Rectal smooth muscle tissue (tissue), 1 donor: ENCODE results near the gene C2orf66.

Source experiments
- H3K27ac ChIP-seq: one replicate; pipeline ENCODE4 v1.7.0; 2013; ENCODE audit warnings: low read depth, low read length, inconsistent platforms
- H3K27me3 ChIP-seq: one replicate; pipeline ENCODE4 v1.7.0; 2013; ENCODE audit warnings: low read length; ENCODE audit not compliant: control insufficient read depth, insufficient read depth
- H3K36me3 ChIP-seq: one replicate; pipeline ENCODE4 v1.7.0; 2013; ENCODE audit warnings: low read length; ENCODE audit not compliant: control insufficient read depth, insufficient read depth
- H3K4me1 ChIP-seq: one replicate; pipeline ENCODE4 v1.7.0; 2013; ENCODE audit warnings: low read length; ENCODE audit not compliant: control insufficient read depth, insufficient read depth
- H3K4me3 ChIP-seq: one replicate; pipeline ENCODE4 v1.7.0; 2013; ENCODE audit warnings: low read length
- H3K9ac ChIP-seq: one replicate; pipeline ENCODE4 v1.7.0; 2013; ENCODE audit warnings: low read length

C2orf66 gene

GRCh38 chr2:196809260-196809659 is at the start of gene C2orf66:
TSS of gene C2orf66 (minus strand) at chr2:196809355. CDS start at chr2:196809336, 19 bp downstream.
- Histone ChIP-seq H3K27ac (no peak within 1 kb of the TSS), H3K36me3 (no peaks in the 10 kb centered on the region), H3K9ac (no peak within 1 kb of the TSS), H3K4me3 (no peak within 1 kb of the TSS), H3K4me1 (no peaks in the 10 kb centered on the region), H3K27me3 (no peaks in the 10 kb centered on the region)

- Histone ChIP-seq H3K27ac (no peak overlapping the region), H3K4me1 (no peaks in the 10 kb centered on the region), H3K27me3 (no peaks in the 10 kb centered on the region), H3K9ac (no peak overlapping the region), H3K4me3 (no peak overlapping the region), H3K36me3 (no peaks in the 10 kb centered on the region)
Observed at GRCh38 chr2:196854629-196855028, 45.5 kb upstream of the C2orf66 start.

- H3K27me3 ChIP-seq, result no peaks in the 10 kb centered on the region
- H3K27ac ChIP-seq, result no peak overlapping the region
Observed at GRCh38 chr2:196853301-196854087, 44.3 kb upstream of the C2orf66 start.

GRCh38 chr2:196851088-196851487 is 41.9 kb upstream of the C2orf66 start:
- H3K27me3 ChIP-seq, result no peaks in the 10 kb centered on the region
- no peak overlapping the region for H3K4me3 ChIP-seq
- H3K36me3 ChIP-seq, result no peaks in the 10 kb centered on the region
- H3K27ac ChIP-seq, result no peak overlapping the region
- no peak overlapping the region for H3K9ac ChIP-seq
- no peaks in the 10 kb centered on the region for H3K4me1 ChIP-seq

More at GRCh38 chr2:196853301-196854087, 44.3 kb upstream of the C2orf66 start:
- Histone ChIP-seq H3K4me1 (no peaks in the 10 kb centered on the region), H3K4me3 (no peak overlapping the region), H3K9ac (no peak overlapping the region), H3K36me3 (no peaks in the 10 kb centered on the region)

- Histone ChIP-seq H3K4me3 (no peak overlapping the region), H3K27ac (no peak overlapping the region), H3K27me3 (no peaks in the 10 kb centered on the region), H3K4me1 (no peaks in the 10 kb centered on the region), H3K9ac (no peak overlapping the region), H3K36me3 (no peaks in the 10 kb centered on the region)
Observed at GRCh38 chr2:196849895-196850294, 40.7 kb upstream of the C2orf66 start.

GRCh38 chr2:196846295-196846694 is 37.1 kb upstream of the C2orf66 start:
- H3K36me3 ChIP-seq, result peaks cover 2% of the 10 kb centered on the region
- no peaks in the 10 kb centered on the region for H3K27me3 ChIP-seq

GRCh38 chr2:196845371-196845770 is 36.2 kb upstream of the C2orf66 start:
- Histone ChIP-seq H3K9ac (no peak overlapping the region), H3K27me3 (no peaks in the 10 kb centered on the region), H3K4me3 (no peak overlapping the region), H3K27ac (no peak overlapping the region), H3K4me1 (no peaks in the 10 kb centered on the region), H3K36me3 (peaks cover 2% of the 10 kb centered on the region)

More at GRCh38 chr2:196846295-196846694, 37.1 kb upstream of the C2orf66 start:
- Histone ChIP-seq H3K9ac (no peak overlapping the region), H3K4me1 (no peaks in the 10 kb centered on the region), H3K27ac (no peak overlapping the region), H3K4me3 (no peak overlapping the region)

- Histone ChIP-seq H3K9ac (no peak overlapping the region), H3K27ac (no peak overlapping the region), H3K4me1 (no peaks in the 10 kb centered on the region), H3K4me3 (no peak overlapping the region), H3K36me3 (peaks cover 6% of the 10 kb centered on the region), H3K27me3 (no peaks in the 10 kb centered on the region)
Observed at GRCh38 chr2:196840171-196840570, 31.0 kb upstream of the C2orf66 start.

GRCh38 chr2:196839574-196839973 is 30.4 kb upstream of the C2orf66 start:
- Histone ChIP-seq H3K4me1 (no peaks in the 10 kb centered on the region), H3K36me3 (peaks cover 6% of the 10 kb centered on the region), H3K27ac (no peak overlapping the region), H3K4me3 (no peak overlapping the region), H3K9ac (no peak overlapping the region), H3K27me3 (no peaks in the 10 kb centered on the region)

- no peaks in the 10 kb centered on the region for H3K27me3 ChIP-seq
- H3K4me3 ChIP-seq, result no peak overlapping the region
- peaks cover 4% of the 10 kb centered on the region for H3K36me3 ChIP-seq
- no peak overlapping the region for H3K27ac ChIP-seq
- no peaks in the 10 kb centered on the region for H3K4me1 ChIP-seq
- no peak overlapping the region for H3K9ac ChIP-seq
Observed at GRCh38 chr2:196836440-196836839, 27.3 kb upstream of the C2orf66 start.

GRCh38 chr2:196830701-196831100 is 21.5 kb upstream of the C2orf66 start:
- H3K9ac ChIP-seq, result no peak overlapping the region
- no peak overlapping the region for H3K27ac ChIP-seq
- no peaks in the 10 kb centered on the region for H3K27me3 ChIP-seq
- no peaks in the 10 kb centered on the region for H3K4me1 ChIP-seq
- no peak overlapping the region for H3K4me3 ChIP-seq
- no peaks in the 10 kb centered on the region for H3K36me3 ChIP-seq

- no peak overlapping the region for H3K27ac ChIP-seq
- H3K36me3 ChIP-seq, result no peaks in the 10 kb centered on the region
- no peaks in the 10 kb centered on the region for H3K4me1 ChIP-seq
- no peak overlapping the region for H3K9ac ChIP-seq
- no peak overlapping the region for H3K4me3 ChIP-seq
- no peaks in the 10 kb centered on the region for H3K27me3 ChIP-seq
Observed at GRCh38 chr2:196827356-196827755, 18.2 kb upstream of the C2orf66 start.
